K562 (cell line): ENCODE measurements around the gene ZNF512B. TPM values are rescaled to one million over a fixed set of nuclear protein-coding genes. Genes with fewer than 3 reads are reported as not detected.

Experiments
- ATAC-seq: fragments of 200-7000 bp; cut with Tn5 transposase; 3 replicates; pipeline ENCODE4 v1.9.1; 2020; ENCODE audit warnings: moderate library complexity
- BruUV-seq: library from RNA; stranded (reverse); fragments of 400-500 nt; replicated peaks from 2 replicates; lab custom pipeline; 2021; lab: Mats Ljungman, UMichigan
- CTCF ChIA-PET: fragments of 300-600 bp; formaldehyde crosslinking; extraction: SDS; loops from one replicate; lab custom pipeline; 2021; ENCODE audit warnings: low intra/inter-chr PET ratio; lab: Yijun Ruan, JAX
- POLR2A ChIA-PET: fragments of 300-600, 350-650 bp; sonication (Branson Sonifier 250); formaldehyde crosslinking; extraction: SDS; loops from one replicate; lab custom pipeline; 2021; ENCODE audit warnings: antibody characterized with exemption, inconsistent platforms; lab: Yijun Ruan, JAX
- DNase-seq, 4 experiments: peaks; one replicate each; pipeline versions ENCODE4 v3.0.0 to v3.0.0-alpha.2; 2011 to 2018; ENCODE audit warnings: low spot score in 3 of 4, mixed read lengths in 3 of 4; ENCODE audit errors: extremely low read depth in 1 of 4
- FAIRE-seq: peaks from 2 replicates; lab custom pipeline; 2011; peaks lifted over from hg19 to GRCh38; lab: Jason Lieb, UNC
- H2AFZ ChIP-seq: 2 replicates; pipeline ENCODE4 v1.6.0; 2011; ENCODE audit warnings: low read depth, low read length, control low read depth, inconsistent platforms
- H3K27ac ChIP-seq: fragments of 200-600 bp; 3 replicates; pipeline ENCODE4 v1.8.0; 2011; ENCODE audit warnings: low read depth, mild to moderate bottlenecking, control low read depth, inconsistent platforms, low read length, moderate library complexity, mixed read lengths; ENCODE audit errors: extremely low read depth
- H3K27me3 ChIP-seq, 2 experiments: fragments of 300-600 bp in 1 of 2; 2 replicates in 1 of 2; 3 replicates in 1 of 2; pipeline versions ENCODE4 v1.6.0 to v1.8.0; 2011; ENCODE audit warnings: inconsistent platforms in 2 of 2, low read length in 2 of 2, mild to moderate bottlenecking in 1 of 2, mixed read lengths in 1 of 2, moderate library complexity in 1 of 2; ENCODE audit not compliant: control insufficient read depth in 2 of 2, insufficient read depth in 2 of 2
- H3K36me3 ChIP-seq: fragments of 300-600 bp; 3 replicates; pipeline ENCODE4 v1.8.0; 2011; ENCODE audit warnings: mild to moderate bottlenecking, low read length, inconsistent platforms; ENCODE audit not compliant: control insufficient read depth, insufficient read depth
- H3K4me1 ChIP-seq, 2 experiments: fragments of 200-600 bp in 1 of 2; replicated peaks in 1 of 2; 2 replicates in 1 of 2; 3 replicates in 1 of 2; pipeline versions ENCODE4 v1.5.1 to v1.8.0; 2011; ENCODE audit warnings: inconsistent platforms in 2 of 2, low read length in 2 of 2, mild to moderate bottlenecking in 1 of 2, mixed read lengths in 1 of 2, moderate library complexity in 1 of 2; ENCODE audit not compliant: control insufficient read depth in 2 of 2, insufficient read depth in 2 of 2
- H3K4me2 ChIP-seq: 2 replicates; pipeline ENCODE4 v1.6.1; 2011; ENCODE audit warnings: low read length, control low read depth, inconsistent platforms, mixed read lengths; ENCODE audit not compliant: insufficient read depth
- H3K4me3 ChIP-seq: fragments of 200-600 bp; sonication (generic), shearing (Covaris generic); 2 replicates; pipeline ENCODE4 v1.5.1; 2016; ENCODE audit warnings: control low read depth, inconsistent platforms
- H3K79me2 ChIP-seq: fragments of 200-600 bp; 3 replicates; pipeline ENCODE4 v1.8.0; 2011; ENCODE audit warnings: low read length, inconsistent platforms; ENCODE audit not compliant: control insufficient read depth, insufficient read depth
- H3K9ac ChIP-seq, 2 experiments: 2 replicates each; pipeline versions ENCODE4 v1.6.0 to v1.6.1; 2011; ENCODE audit warnings: low read depth in 2 of 2, low read length in 2 of 2, control low read depth in 1 of 2, inconsistent platforms in 1 of 2, mild to moderate bottlenecking in 1 of 2, mixed read lengths in 1 of 2; ENCODE audit not compliant: insufficient read depth in 1 of 2
- H3K9me1 ChIP-seq: one replicate; pipeline ENCODE4 v1.6.0; 2011; ENCODE audit warnings: inconsistent platforms, mild to moderate bottlenecking, low read length, moderate library complexity; ENCODE audit not compliant: control insufficient read depth, insufficient read depth
- H3K9me3 ChIP-seq: replicated peaks from 2 replicates; pipeline ENCODE4 v1.5.1; 2011; ENCODE audit warnings: low read depth, low read length, inconsistent platforms; ENCODE audit not compliant: control insufficient read depth, insufficient read depth
- H4K20me1 ChIP-seq: replicated peaks from 2 replicates; pipeline ENCODE4 v1.6.1; 2011; ENCODE audit warnings: low read length, inconsistent platforms, mixed read lengths; ENCODE audit not compliant: control insufficient read depth, insufficient read depth
- HEY1 ChIP-seq: fragments of 250-450 bp; sonication (Bioruptor Pico); IDR thresholded peaks from 2 replicates; pipeline ENCODE4 v1.5.0; 2020; ENCODE audit warnings: mild to moderate bottlenecking, moderate library complexity, borderline replicate concordance
- NFRKB ChIP-seq: fragments of 450-650 bp; IDR thresholded peaks from 2 replicates; pipeline ENCODE4 v1.6.1; 2016; ENCODE audit warnings: low read depth
- POLR2G ChIP-seq: fragments of 200-400 bp; formaldehyde crosslinking; IDR thresholded peaks from 2 replicates; pipeline ENCODE4 v1.6.1; 2017; ENCODE audit warnings: low read depth, mild to moderate bottlenecking, antibody characterized with exemption, low read length, moderate library complexity
- ZFP36 ChIP-seq: fragments of 150-350 bp; IDR thresholded peaks from 2 replicates; pipeline ENCODE4 v1.6.1; 2018; ENCODE audit warnings: low read length, low read depth; ENCODE audit not compliant: partially characterized antibody
- ZNF354B ChIP-seq: fragments of 250-450 bp; sonication (Bioruptor Pico); IDR thresholded peaks from 2 replicates; pipeline ENCODE4 v1.4.0; 2020
- WGBS: fragments of 100-300 bp; shearing (Covaris generic); methylation state at CpG from one replicate; pipeline ENCODE4 v1.1.6; 2016; ENCODE audit warnings: low coverage, mixed read lengths; ENCODE audit not compliant: insufficient coverage; ENCODE audit errors: missing lambda C conversion rate; 5-methylcytosine and 5-hydroxymethylcytosine counted together
- in situ Hi-C: fragments of 300-500 bp; cut with MboI; formaldehyde crosslinking; loops from 4 replicates; pipeline ENCODE4 v1.15.0; 2018; ENCODE audit warnings: inconsistent platforms, mixed read lengths
- intact Hi-C: fragments of 100-400 bp; cut with micrococcal nuclease; formaldehyde crosslinking; loops from 2 replicates; pipeline ENCODE4 v1.14.2; 2022
- polyA plus RNA-seq, 8 experiments: library from polyadenylated mRNA; depleted of rRNA in 4 of 8; stranded (reverse) in 5 of 8; unstranded in 3 of 8; fragments of >200 nt; fragmentation: Nextera tagmentation in 2 of 8; fragmentation: Illumina TruSeq in 1 of 8; extraction: Ambion mirVana in 2 of 8; extraction: Trizol in 1 of 8; gene quantifications; 2 replicates each; pipeline versions ENCODE4 v1.2.1 to v1.2.3, GENCODE V29; 2011 to 2014; ENCODE audit warnings: inconsistent platforms in 1 of 8, missing spikeins in 1 of 8
- total RNA-seq, 7 experiments: library from RNA; depleted of rRNA in 6 of 7; stranded (reverse); fragments of >200 nt in 6 of 7; fragmentation: Illumina TruSeq in 2 of 7; extraction: Trizol in 2 of 7; gene quantifications; 2 replicates each; pipeline versions ENCODE4 v1.2.1 to v1.2.3, GENCODE V29; 2011 to 2021; ENCODE audit warnings: low replicate concordance in 1 of 7

Gene ZNF512B
- total and polyA plus RNA-seq, 9 of the 15 experiments (the other 6 are each of a cell fraction or from before 2014, with no cell fraction given), result 0.01 to 27.8 (median 8.2) TPM

DNA sequence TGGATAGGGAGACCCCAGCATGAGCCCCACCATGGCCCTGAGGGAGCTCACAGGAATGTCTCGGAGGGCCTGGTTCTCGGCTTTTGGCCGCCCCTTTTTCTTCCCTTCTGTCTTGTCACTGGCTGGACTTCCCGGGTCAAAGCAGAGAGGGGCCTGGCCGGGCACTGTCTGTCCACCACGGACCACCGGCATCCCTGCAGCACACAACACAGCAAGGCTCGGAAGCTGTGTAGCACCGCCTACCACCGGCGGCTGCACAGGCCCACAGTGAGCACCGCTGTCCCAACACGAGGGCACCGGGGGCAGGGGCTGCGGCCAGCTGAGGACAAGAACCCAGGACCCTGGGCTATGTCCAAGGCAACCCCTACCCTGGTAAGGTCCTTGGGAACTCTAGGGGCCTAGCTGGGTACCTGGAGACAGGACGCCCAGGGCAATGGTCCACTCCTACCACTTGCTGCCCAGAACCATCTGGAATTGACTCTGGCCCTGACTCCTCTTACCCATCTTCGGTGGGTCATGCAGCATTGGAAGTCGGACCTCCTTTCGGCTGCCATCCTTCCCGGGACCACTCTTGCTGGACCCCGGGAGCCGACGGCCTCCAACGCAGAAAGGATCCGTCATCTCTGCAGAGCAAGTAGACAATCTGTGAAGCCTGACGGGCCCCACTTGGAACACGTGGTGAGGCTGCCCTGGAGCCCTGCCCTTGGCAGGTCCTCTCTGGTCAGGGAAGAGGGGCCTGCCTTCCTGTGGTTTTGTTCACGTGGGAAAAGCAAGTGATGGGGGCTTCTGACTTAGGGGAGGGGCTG lies 2.2 kb downstream of the ZNF512B start:
- H3K9me3 ChIP-seq, result no peaks in the 10 kb centered on the region
- 94% methylated on average over 22 of the region's 28 CpGs for WGBS
- no peak overlapping the region for H3K4me3 ChIP-seq
- ATAC-seq (no peak), FAIRE-seq (no peak), DNase-seq (no peak)
- ChIA-PET POLR2A (interaction anchor here (1.0 to 1.7 kb wide), 3 partner anchors 8 to 13 kb away, joined by 4 to 9 read pairs (median 6); partner anchors contain the start of genes PRPF6 and UCKL1), CTCF (no interaction called here)
- no TSS peak for BruUV-seq
- no peaks in the 10 kb centered on the region for H3K27me3 ChIP-seq
- no peaks in the 10 kb centered on the region for H3K9me1 ChIP-seq
- TF ChIP-seq POLR2G, result peak; percentile 39; the same call in 1 of the 2 replicates
- no peak for TF ChIP-seq ZNF354B (CRISPR knock-in tag)
- peak overlapping the region in 1 of 2 experiments; percentile 99; a peak in 2 of 4 replicates for H3K9ac ChIP-seq
- H3K4me1 ChIP-seq, result peaks cover 10 to 47% of the 10 kb centered on the region in 2 experiments
- no peak overlapping the region for H2AFZ ChIP-seq
- peaks cover 21% of the 10 kb centered on the region for H3K79me2 ChIP-seq
- H3K27ac ChIP-seq, result no peak overlapping the region
- H4K20me1 ChIP-seq, result no peaks in the 10 kb centered on the region
- H3K36me3 ChIP-seq, result peaks cover 48% of the 10 kb centered on the region; the same call in 2 of the 3 replicates
- no peak overlapping the region for H3K4me2 ChIP-seq
- intact Hi-C loops (no loop called here), in situ Hi-C loops (no loop called here)

DNA sequence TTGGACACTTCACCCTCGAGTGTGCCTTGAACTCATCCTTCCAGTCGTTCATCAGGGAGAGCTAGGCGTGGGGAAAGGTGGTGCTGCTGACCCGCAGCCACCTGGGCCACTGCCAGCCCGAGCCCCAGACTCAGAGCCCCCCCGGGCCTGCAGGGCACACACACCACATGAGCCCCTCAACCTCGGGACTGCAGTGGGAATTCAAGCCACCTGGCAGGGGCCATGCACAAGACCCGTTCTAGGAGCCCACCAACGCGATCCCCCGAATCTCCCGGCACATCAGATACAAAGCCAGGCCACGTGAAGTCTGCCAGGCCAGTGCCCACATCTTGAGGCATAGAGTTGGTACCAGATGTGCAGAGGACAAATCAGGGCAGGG lies 2.8 kb downstream of the ZNF512B start:
- H3K4me1 ChIP-seq, result peaks cover 10 to 51% of the 10 kb centered on the region in 2 experiments
- in situ Hi-C loops (no loop called here), intact Hi-C loops (no loop called here)
- no peaks in the 10 kb centered on the region for H3K27me3 ChIP-seq
- H2AFZ ChIP-seq, result no peak overlapping the region
- H3K9me3 ChIP-seq, result no peaks in the 10 kb centered on the region
- ATAC-seq, result no peak
- 93% methylated on average over 11 of the region's 13 CpGs for WGBS
- no peaks in the 10 kb centered on the region for H3K9me1 ChIP-seq
- BruUV-seq, result no TSS peak
- no peak overlapping the region for H3K27ac ChIP-seq
- H3K36me3 ChIP-seq, result peaks cover 54% of the 10 kb centered on the region; the same call in 2 of the 3 replicates
- no peak overlapping the region for H3K4me3 ChIP-seq
- ChIA-PET CTCF (no interaction called here), POLR2A (interaction anchor here (0.5 to 1.7 kb wide), 4 partner anchors 11 to 507 kb away, joined by 3 to 9 read pairs (median 4); partner anchors contain the start of genes PRPF6 and UCKL1)
- FAIRE-seq, result no peak
- H4K20me1 ChIP-seq, result no peaks in the 10 kb centered on the region
- no peak for DNase-seq
- peak overlapping the region in 1 of 2 experiments; percentile 69; a peak in 1 of 4 replicates for H3K9ac ChIP-seq
- peaks cover 21% of the 10 kb centered on the region for H3K79me2 ChIP-seq
- no peak overlapping the region for H3K4me2 ChIP-seq
- no peak for TF ChIP-seq HEY1 (CRISPR knock-in tag)
- TF ChIP-seq ZFP36, result no peak
- TF ChIP-seq NFRKB, result no peak
- peak; percentile 25; the same call in 1 of the 2 replicates for TF ChIP-seq POLR2G
- TF ChIP-seq, all 486 proteins: peak for 1
